ENCODE data around the gene LMAN2.

- TF ChIP-seq CEBPB (IDR thresholded peaks at IDR 0.05): no peak
- TF ChIP-seq RCOR1 (IDR thresholded peaks at IDR 0.05; ENCODE audit: low read depth, low read length): no peak
- TF ChIP-seq RARB (CRISPR knock-in tag; IDR thresholded peaks at IDR 0.05): no peak
Measured at GRCh38 chr5:177335701-177336065, 15.8 kb downstream of the LMAN2 start.
